Measurements from ENCODE around the gene HOXC6. TPM values are rescaled to one million over a fixed set of nuclear protein-coding genes. Genes with fewer than 3 reads are reported as not detected.
A peak's percentile ranks its signal among the peaks of the same experiment; 100 is the strongest.

Gene HOXC6
- total and polyA plus RNA-seq, 9 of the 15 experiments (the other 6 are each of a cell fraction or from before 2014, with no cell fraction given): 0.06 to 4.0 (median 1.4) TPM

GRCh38 chr12:54017027-54017788 is 11.0 kb upstream of the HOXC6 start (continued):
- TF ChIP-seq ZNF639 (CRISPR knock-in tag; conservative IDR thresholded peaks at IDR 0.05 in 1 of 2, IDR thresholded peaks at IDR 0.05 in 1 of 2): 0 out of 4 replicates have a peak, but pooled peaks of 1 of the 2 experiments have one; percentile 19
- no peak for TF ChIP-seq HMGXB4 (CRISPR knock-in tag; IDR thresholded peaks at IDR 0.05)
- TF ChIP-seq MIER1 (IDR thresholded peaks at IDR 0.05; ENCODE audit: low read depth): 0 out of 2 replicates have a peak, but pooled peaks have one; percentile 74
- no peak for TF ChIP-seq POLR2A (conservative IDR thresholded peaks at IDR 0.05)
- no peak for TF ChIP-seq ATF2 (CRISPR knock-in tag; IDR thresholded peaks at IDR 0.05)
